ENCODE results near the gene ATF5. TPM values are rescaled to one million over a fixed set of nuclear protein-coding genes. Genes with fewer than 3 reads are reported as not detected.
A peak's percentile ranks its signal among the peaks of the same experiment; 100 is the strongest.

ATF5 gene
- total and polyA plus RNA-seq, 7 experiments from 2014 or later, result 1.6 to 16.1 (median 7.1) TPM

GRCh38 chr19:49911381-49912145, 17.4 kb upstream of the ATF5 start:
- Histone ChIP-seq H3K4me3 (ENCODE audit: low read length) (no peak overlapping the region), H3K36me3 (ENCODE audit: control insufficient read depth in 2 of 3, insufficient read depth in 3 of 3, low read length in 3 of 3) (peaks cover 0 to 69% (median 0%) of the 10 kb centered on the region in 3 experiments), H3K4me1 (ENCODE audit: control insufficient read depth in 2 of 2, insufficient read depth in 2 of 2, low read length in 2 of 2) (no peaks in the 10 kb centered on the region), H3K27me3 (ENCODE audit: control insufficient read depth in 2 of 2, insufficient read depth in 2 of 2, low read length in 2 of 2) (no peaks in the 10 kb centered on the region), H3K9me3 (ENCODE audit: control insufficient read depth in 2 of 3, low read length in 3 of 3) (no peaks in the 10 kb centered on the region), H3K27ac (ENCODE audit: low read depth, low read length) (peak overlapping the region; percentile 47)
- H3K27ac Mint-ChIP-seq, result peak overlapping the region; percentile 45 to 91 (median 79)
- no peaks in the 10 kb centered on the region for H3K27me3 Mint-ChIP-seq
- intact Hi-C loops (cut with micrococcal nuclease), result loop anchor here in 1 of 2 donors (2.0 kb wide), 1 partner anchor 15 kb away; the partner anchor contains the start of gene IL4I1
- peaks cover 0 to 39% (median 20%) of the 10 kb centered on the region in 5 donors for H3K36me3 Mint-ChIP-seq
- ChIA-PET CTCF (interaction anchor here (0.6 kb wide), 1 partner anchor 441 kb away, joined by 5 read pairs; no protein-coding TSS in a partner anchor), POLR2A (interaction anchor here (0.7 to 0.8 kb wide), 2 partner anchors 17 to 75 kb away, joined by 3 to 5 read pairs; no protein-coding TSS in a partner anchor)
- ATAC-seq (peak; percentile 89), DNase-seq (peak in 1 of 9 donors; percentile 36)
- H3K9me3 Mint-ChIP-seq, result no peaks in the 10 kb centered on the region
- peaks cover 16 to 53% (median 22%) of the 10 kb centered on the region in 7 donors for H3K4me1 Mint-ChIP-seq
- H3K4me3 Mint-ChIP-seq, result peak overlapping the region in 1 of 10 donors; percentile 65

DNA sequence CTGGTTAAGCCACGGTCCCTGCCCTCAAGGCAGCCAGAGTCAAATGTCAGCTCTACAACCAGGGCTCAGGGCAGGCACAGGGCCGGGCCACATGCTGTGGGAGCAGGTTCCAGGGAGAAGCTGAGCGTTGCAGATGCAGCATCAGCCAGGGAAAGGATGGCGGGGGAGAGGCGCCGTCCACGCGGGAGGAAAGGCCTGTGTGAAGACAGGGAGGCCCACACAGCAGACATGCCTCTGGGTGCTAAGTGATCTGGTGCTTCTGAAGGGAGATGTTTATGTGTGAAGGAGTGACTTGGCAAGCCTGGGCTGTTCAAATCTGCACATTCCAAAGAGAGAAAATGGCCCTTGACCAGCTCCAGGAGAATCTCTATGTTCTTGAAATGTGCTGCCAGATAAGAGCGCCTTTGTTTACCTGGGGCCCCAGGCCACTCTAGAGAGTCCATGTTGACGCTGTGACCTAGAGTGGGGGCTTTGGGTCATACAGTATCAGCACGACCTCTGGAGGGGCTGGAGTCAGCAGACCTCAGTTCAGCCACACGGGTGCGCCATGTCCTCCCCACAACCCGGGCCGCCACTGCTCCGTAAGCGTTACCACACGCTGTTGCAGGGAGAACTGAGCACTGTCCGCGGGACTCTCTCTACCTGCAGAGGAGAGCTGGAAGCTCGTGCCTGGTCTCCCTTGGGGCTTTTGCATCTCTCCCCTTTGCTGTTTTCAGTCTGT, 15.9 kb upstream of the ATF5 start:
- peaks cover 0 to 68% (median 1%) of the 10 kb centered on the region in 3 experiments for H3K36me3 ChIP-seq (ENCODE audit: control insufficient read depth in 2 of 3, insufficient read depth in 3 of 3, low read length in 3 of 3)
- DNase-seq (no peak), ATAC-seq (no peak)
- Mint-ChIP-seq H3K4me3 (no peak overlapping the region), H3K36me3 (peaks cover 0 to 39% (median 23%) of the 10 kb centered on the region in 5 donors), H3K27ac (peak overlapping the region in 4 of 9 donors; percentile 45 to 61 (median 53)), H3K9me3 (no peaks in the 10 kb centered on the region), H3K27me3 (no peaks in the 10 kb centered on the region), H3K4me1 (peaks cover 23 to 43% (median 28%) of the 10 kb centered on the region in 7 donors)
- ChIA-PET CTCF (no interaction called here), POLR2A (no interaction called here)
- H3K4me3 ChIP-seq (ENCODE audit: low read length), result no peak overlapping the region
- intact Hi-C loops (cut with micrococcal nuclease), result no loop called here
- no peaks in the 10 kb centered on the region for H3K27me3 ChIP-seq (ENCODE audit: control insufficient read depth in 2 of 2, insufficient read depth in 2 of 2, low read length in 2 of 2)
- H3K9me3 ChIP-seq (ENCODE audit: control insufficient read depth in 2 of 3, low read length in 3 of 3), result no peaks in the 10 kb centered on the region
- H3K4me1 ChIP-seq (ENCODE audit: control insufficient read depth in 2 of 2, insufficient read depth in 2 of 2, low read length in 2 of 2), result no peaks in the 10 kb centered on the region
- H3K27ac ChIP-seq (ENCODE audit: low read depth, low read length), result no peak overlapping the region

- Histone ChIP-seq H3K27ac (ENCODE audit: low read depth, low read length) (no peak overlapping the region), H3K9me3 (ENCODE audit: control insufficient read depth in 2 of 3, low read length in 3 of 3) (no peaks in the 10 kb centered on the region), H3K4me1 (ENCODE audit: control insufficient read depth in 2 of 2, insufficient read depth in 2 of 2, low read length in 2 of 2) (no peaks in the 10 kb centered on the region), H3K36me3 (ENCODE audit: control insufficient read depth in 2 of 3, insufficient read depth in 3 of 3, low read length in 3 of 3) (peaks cover 0 to 66% (median 6%) of the 10 kb centered on the region in 3 experiments), H3K27me3 (ENCODE audit: control insufficient read depth in 2 of 2, insufficient read depth in 2 of 2, low read length in 2 of 2) (no peaks in the 10 kb centered on the region), H3K4me3 (ENCODE audit: low read length) (no peak overlapping the region)
- Mint-ChIP-seq H3K36me3 (peaks cover 0 to 38% (median 23%) of the 10 kb centered on the region in 5 donors), H3K4me1 (peaks cover 26 to 39% (median 31%) of the 10 kb centered on the region in 7 donors), H3K4me3 (no peak overlapping the region), H3K9me3 (no peaks in the 10 kb centered on the region), H3K27me3 (no peaks in the 10 kb centered on the region), H3K27ac (peak overlapping the region in 2 of 9 donors; percentile 45 to 50)
- ChIA-PET CTCF (no interaction called here), POLR2A (no interaction called here)
- intact Hi-C loops (cut with micrococcal nuclease), result no loop called here
- DNase-seq, result no peak
- ATAC-seq, result no peak
These were observed 15.3 kb upstream of the ATF5 start for GRCh38 chr19:49913720-49914119.

GRCh38 chr19:49915271-49915670, 13.7 kb upstream of the ATF5 start:
- no peak overlapping the region for H3K4me3 Mint-ChIP-seq
- Histone ChIP-seq H3K27me3 (ENCODE audit: control insufficient read depth in 2 of 2, insufficient read depth in 2 of 2, low read length in 2 of 2) (no peaks in the 10 kb centered on the region), H3K36me3 (ENCODE audit: control insufficient read depth in 2 of 3, insufficient read depth in 3 of 3, low read length in 3 of 3) (peaks cover 0 to 54% (median 6%) of the 10 kb centered on the region in 3 experiments), H3K4me3 (ENCODE audit: low read length) (no peak overlapping the region), H3K4me1 (ENCODE audit: control insufficient read depth in 2 of 2, insufficient read depth in 2 of 2, low read length in 2 of 2) (no peaks in the 10 kb centered on the region), H3K9me3 (ENCODE audit: control insufficient read depth in 2 of 3, low read length in 3 of 3) (no peaks in the 10 kb centered on the region), H3K27ac (ENCODE audit: low read depth, low read length) (no peak overlapping the region)
- ChIA-PET POLR2A (no interaction called here), CTCF (no interaction called here)
- H3K36me3 Mint-ChIP-seq, result peaks cover 0 to 38% (median 23%) of the 10 kb centered on the region in 5 donors
- DNase-seq, result no peak
- no peaks in the 10 kb centered on the region for H3K9me3 Mint-ChIP-seq
- no peak for ATAC-seq
- peak overlapping the region in 6 of 9 donors; percentile 1 to 78 (median 56) for H3K27ac Mint-ChIP-seq
- H3K4me1 Mint-ChIP-seq, result peaks cover 28 to 43% (median 37%) of the 10 kb centered on the region in 7 donors
- H3K27me3 Mint-ChIP-seq, result no peaks in the 10 kb centered on the region
- intact Hi-C loops (cut with micrococcal nuclease), result no loop called here

DNA sequence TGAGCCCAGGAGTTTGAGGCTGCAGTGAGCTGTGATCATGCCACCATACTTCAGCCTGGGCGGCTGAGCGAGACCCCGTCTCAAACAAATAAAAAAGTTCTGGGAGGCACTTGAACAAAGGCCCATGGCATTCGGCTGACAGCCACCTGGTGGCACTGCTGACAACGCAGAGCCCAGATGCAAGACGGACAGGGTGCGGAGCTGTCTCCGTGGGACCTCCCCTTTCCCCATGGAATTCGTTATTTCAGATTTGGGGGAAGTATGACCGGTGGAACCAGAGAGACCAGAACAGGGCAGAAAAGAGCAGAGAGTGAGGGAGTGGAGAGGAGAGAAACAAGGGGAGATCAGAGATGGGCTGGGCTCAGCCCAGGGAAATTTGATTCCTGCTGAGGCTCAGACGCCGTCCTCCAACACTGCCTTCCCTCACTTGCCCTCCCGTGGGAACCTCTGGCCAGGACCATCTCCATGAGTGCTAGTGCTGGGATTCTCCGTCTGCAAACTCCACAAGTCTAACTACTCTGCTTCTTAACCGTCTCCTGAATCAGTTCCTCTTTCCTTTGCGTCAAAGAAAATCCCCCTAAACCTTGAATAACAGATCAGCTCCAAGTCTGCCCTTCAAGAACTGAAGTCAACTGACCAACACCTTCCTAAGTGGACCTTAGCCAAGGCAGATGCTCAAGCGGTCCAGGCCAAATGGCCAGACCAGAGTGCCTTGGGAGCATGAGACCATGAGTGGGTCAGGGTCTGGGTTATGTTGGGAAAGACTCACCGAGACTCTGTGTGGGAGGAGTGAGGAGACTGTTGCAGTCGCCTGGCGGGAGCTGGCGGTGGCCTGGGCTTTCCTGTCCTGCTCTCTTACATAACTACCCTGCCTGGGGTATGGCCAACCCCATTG, 11.9 kb upstream of the ATF5 start:
- DNase-seq (no peak), ATAC-seq (peak; percentile 48)
- no peaks in the 10 kb centered on the region for H3K27me3 Mint-ChIP-seq
- Histone ChIP-seq H3K9me3 (ENCODE audit: control insufficient read depth in 2 of 3, low read length in 3 of 3) (no peaks in the 10 kb centered on the region), H3K27me3 (ENCODE audit: control insufficient read depth in 2 of 2, insufficient read depth in 2 of 2, low read length in 2 of 2) (no peaks in the 10 kb centered on the region), H3K4me3 (ENCODE audit: low read length) (no peak overlapping the region), H3K27ac (ENCODE audit: low read depth, low read length) (no peak overlapping the region), H3K4me1 (ENCODE audit: control insufficient read depth in 2 of 2, insufficient read depth in 2 of 2, low read length in 2 of 2) (no peaks in the 10 kb centered on the region), H3K36me3 (ENCODE audit: control insufficient read depth in 2 of 3, insufficient read depth in 3 of 3, low read length in 3 of 3) (peaks cover 0 to 66% (median 7%) of the 10 kb centered on the region in 3 experiments)
- ChIA-PET CTCF (no interaction called here), POLR2A (interaction anchor here (0.7 to 1.2 kb wide), 2 partner anchors 11 to 12 kb away, joined by 3 to 5 read pairs; partner anchors contain the start of genes ATF5 and NUP62)
- H3K4me1 Mint-ChIP-seq, result peaks cover 28 to 40% (median 31%) of the 10 kb centered on the region in 7 donors
- H3K36me3 Mint-ChIP-seq, result peaks cover 0 to 38% (median 23%) of the 10 kb centered on the region in 5 donors
- H3K4me3 Mint-ChIP-seq, result no peak overlapping the region
- intact Hi-C loops (cut with micrococcal nuclease), result no loop called here
- no peaks in the 10 kb centered on the region for H3K9me3 Mint-ChIP-seq
- peak overlapping the region in 1 of 9 donors; percentile 82 for H3K27ac Mint-ChIP-seq

- H3K27ac Mint-ChIP-seq, result peak overlapping the region in 3 of 9 donors; percentile 39 to 59 (median 46)
- POLR2A ChIA-PET, result no interaction called here
- CTCF ChIA-PET, result no interaction called here
These were observed 10.9 kb upstream of the ATF5 start for GRCh38 chr19:49918089-49918488.

More at GRCh38 chr19:49918089-49918488, 10.9 kb upstream of the ATF5 start:
- no peaks in the 10 kb centered on the region for H3K9me3 Mint-ChIP-seq
- peaks cover 0 to 69% (median 9%) of the 10 kb centered on the region in 3 experiments for H3K36me3 ChIP-seq (ENCODE audit: control insufficient read depth in 2 of 3, insufficient read depth in 3 of 3, low read length in 3 of 3)
- peaks cover 23 to 38% (median 27%) of the 10 kb centered on the region in 7 donors for H3K4me1 Mint-ChIP-seq
- no peaks in the 10 kb centered on the region for H3K9me3 ChIP-seq (ENCODE audit: control insufficient read depth in 2 of 3, low read length in 3 of 3)
- H3K4me3 ChIP-seq (ENCODE audit: low read length), result no peak overlapping the region
- H3K36me3 Mint-ChIP-seq, result peaks cover 0 to 38% (median 23%) of the 10 kb centered on the region in 5 donors
- DNase-seq, result no peak
- no peaks in the 10 kb centered on the region for H3K27me3 Mint-ChIP-seq
- no peak for ATAC-seq
- H3K4me1 ChIP-seq (ENCODE audit: control insufficient read depth in 2 of 2, insufficient read depth in 2 of 2, low read length in 2 of 2), result no peaks in the 10 kb centered on the region
- H3K27me3 ChIP-seq (ENCODE audit: control insufficient read depth in 2 of 2, insufficient read depth in 2 of 2, low read length in 2 of 2), result no peaks in the 10 kb centered on the region
- H3K27ac ChIP-seq (ENCODE audit: low read depth, low read length), result no peak overlapping the region
- intact Hi-C loops (cut with micrococcal nuclease), result no loop called here
- H3K4me3 Mint-ChIP-seq, result no peak overlapping the region

Data from naive thymus-derived CD4-positive, alpha-beta T cell (primary cell).